Stimulated activated CD4-positive, alpha-beta T cell treated with anti-CD3 and anti-CD28 coated beads, Interleukin-15, amount 100 ng/mL, for 24 hours (primary cell): ENCODE measurements around the gene TUBA1C.
"Not testable (repeated sequence)": the region's sequence is repeated elsewhere in the genome, so short reads cannot be mapped to it uniquely, and the experiment has no call there.

Experiments
- DNase-seq: peaks from one replicate; pipeline ENCODE4 v3.0.0-alpha.2; 2020

The TUBA1C gene

GRCh38 chr12:49264873-49265792 lies at the start of gene TUBA1C:
TUBA1C (plus strand) TSS chr12:49265082; CDS start chr12:49265182, 100 bp downstream.
- peak; percentile 96 for DNase-seq

- no peak for DNase-seq
Observed at GRCh38 chr12:49219417-49220026, 45.4 kb upstream of the TUBA1C start.

GRCh38 chr12:49220972-49221371 lies 43.9 kb upstream of the TUBA1C start:
- DNase-seq, result no peak

DNA sequence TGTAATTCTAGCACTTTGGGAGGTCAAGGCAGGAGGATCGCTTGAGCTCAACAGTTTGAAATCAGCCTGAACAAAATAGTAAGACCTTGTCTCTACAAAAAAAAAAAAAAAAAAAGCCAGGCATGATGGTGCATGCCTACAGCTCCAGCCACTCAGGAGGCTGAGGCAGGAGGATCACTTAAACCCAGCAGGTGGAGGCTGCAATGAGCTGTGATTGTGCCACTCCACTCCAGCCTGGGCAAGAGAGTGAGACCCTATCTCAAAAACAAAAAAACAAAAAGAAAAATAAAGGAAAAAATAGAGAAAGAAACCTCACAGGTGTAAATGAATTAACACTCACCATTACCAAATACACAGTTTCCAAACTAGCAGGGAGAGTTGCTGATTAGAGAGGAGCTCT lies 41.8 kb upstream of the TUBA1C start:
- DNase-seq, result no peak

- DNase-seq, result no peak
Observed at GRCh38 chr12:49223590-49224369, 41.1 kb upstream of the TUBA1C start.

DNA sequence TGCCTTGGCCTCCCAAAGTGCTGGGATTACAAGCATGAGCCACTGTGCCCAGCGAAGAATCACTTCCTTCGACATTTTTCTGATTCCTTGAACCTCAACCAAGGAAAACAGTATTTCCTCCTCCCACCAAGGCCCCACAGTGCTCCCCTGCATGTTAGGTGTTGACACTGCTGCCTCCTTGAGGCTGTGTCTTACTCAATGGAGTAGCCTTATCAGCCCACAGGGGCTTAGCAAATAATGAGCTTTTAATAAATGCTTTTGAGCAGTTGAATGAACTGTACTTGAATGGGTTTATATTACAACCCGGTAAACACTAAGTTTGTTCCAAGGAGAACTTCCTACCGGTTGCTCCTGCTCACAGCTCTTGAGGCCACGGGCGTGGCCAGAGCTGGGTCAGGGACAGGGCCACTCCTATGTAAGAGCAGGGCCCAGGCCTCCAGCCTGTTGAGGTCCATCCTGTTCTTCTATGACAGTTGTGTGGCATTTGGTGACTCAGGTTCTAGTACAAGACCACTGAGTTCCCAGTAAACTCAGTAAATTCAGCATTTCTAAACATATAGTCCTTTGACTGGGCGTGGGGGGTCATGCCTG lies 39.2 kb upstream of the TUBA1C start:
- no peak for DNase-seq

DNA sequence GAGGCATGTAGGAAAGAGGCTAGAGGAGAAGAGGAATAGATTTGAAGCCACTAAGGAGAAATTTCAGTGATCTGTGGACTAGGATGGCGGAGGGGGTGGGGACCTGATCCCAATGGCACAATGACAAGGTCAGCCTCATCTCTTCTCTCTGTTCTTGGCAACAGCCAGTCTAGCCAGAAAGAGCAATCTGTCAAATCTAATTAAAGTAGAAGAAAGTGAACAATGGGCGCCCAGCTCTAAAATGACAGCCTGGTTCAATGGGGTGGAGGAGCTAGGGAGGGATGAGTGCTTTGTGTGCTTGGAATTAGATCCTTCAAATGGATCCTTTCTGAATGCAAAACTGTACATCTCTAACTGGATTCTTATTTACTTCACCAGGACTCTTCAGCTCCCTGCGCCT lies 37.2 kb upstream of the TUBA1C start:
- DNase-seq, result no peak

- no peak for DNase-seq
Observed at GRCh38 chr12:49228653-49229052, 36.2 kb upstream of the TUBA1C start.

DNA sequence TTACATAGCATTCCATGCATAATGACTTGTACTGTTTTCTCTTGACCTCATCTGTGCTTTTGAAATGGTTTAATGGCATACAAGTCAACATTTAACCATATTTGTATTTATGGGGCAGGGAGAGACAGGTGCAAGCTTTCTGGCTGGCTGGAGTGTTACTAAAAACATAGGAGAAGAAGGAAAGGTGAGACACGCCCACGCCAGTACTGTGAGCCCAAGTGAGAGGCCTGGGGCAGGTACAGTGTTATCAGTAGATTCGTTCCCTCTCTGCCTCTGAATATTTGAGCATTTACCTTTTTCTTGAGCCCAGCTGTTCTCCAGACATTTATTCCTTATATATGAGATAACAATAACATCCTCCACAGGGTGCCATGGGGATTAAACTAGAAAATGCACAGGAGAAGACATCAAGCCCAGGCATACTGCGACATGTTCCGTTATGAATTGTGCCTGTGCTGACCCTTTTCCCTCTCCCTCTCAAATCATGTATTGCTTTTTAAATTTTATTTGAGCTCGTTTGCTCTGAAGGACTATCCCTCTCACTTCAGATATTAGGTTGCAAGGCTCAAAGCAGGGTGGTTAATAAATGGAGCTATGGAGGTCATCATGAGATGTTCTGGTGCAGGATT lies 34.6 kb upstream of the TUBA1C start:
- no peak for DNase-seq

- no peak for DNase-seq
Observed at GRCh38 chr12:49230805-49231194, 34.1 kb upstream of the TUBA1C start.

GRCh38 chr12:49231878-49232655 lies 32.8 kb upstream of the TUBA1C start:
- DNase-seq, result no peak

DNA sequence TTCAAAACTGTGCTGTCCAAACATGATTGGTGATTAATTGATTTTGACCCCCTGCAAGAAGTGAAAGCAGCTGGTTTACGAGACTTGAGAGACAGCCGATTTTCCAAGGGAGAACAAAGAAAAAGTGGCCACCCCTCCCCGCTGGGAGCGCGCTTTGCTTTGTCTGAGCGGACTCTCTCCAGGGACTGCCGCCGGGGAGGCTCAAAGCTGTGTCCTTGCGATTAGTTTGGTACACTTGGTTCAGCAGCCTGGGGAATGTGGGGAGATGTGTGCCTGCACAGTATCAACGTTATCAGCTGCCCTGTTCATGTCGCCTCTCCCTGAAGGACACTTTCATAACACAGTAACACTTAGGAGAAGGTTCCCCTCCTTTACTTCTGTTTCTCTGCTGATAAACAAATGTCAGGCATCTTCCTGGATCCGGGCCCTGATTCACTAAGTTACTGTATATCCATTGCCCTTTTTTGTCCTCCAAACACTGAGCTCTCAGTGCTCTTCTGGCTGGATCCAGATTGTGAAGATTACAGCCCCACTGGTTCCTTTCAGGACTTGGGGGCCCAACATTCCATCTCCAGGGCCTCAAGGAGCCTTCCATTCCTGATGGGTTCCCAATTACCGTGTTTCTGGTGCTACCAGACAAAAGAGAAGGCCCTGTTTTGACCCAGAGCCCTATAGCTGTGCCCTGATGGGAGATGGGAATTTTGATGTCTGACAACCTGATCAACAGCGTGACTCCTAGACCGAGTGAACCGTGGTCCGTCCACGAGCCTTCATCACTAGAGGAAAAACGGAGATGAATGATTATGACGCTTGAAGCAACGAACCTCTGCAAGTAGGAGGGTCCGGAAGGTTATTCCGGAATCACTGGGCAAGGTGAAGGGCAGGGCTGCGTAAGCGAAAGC lies 31.7 kb upstream of the TUBA1C start:
- DNase-seq, result no peak

DNA sequence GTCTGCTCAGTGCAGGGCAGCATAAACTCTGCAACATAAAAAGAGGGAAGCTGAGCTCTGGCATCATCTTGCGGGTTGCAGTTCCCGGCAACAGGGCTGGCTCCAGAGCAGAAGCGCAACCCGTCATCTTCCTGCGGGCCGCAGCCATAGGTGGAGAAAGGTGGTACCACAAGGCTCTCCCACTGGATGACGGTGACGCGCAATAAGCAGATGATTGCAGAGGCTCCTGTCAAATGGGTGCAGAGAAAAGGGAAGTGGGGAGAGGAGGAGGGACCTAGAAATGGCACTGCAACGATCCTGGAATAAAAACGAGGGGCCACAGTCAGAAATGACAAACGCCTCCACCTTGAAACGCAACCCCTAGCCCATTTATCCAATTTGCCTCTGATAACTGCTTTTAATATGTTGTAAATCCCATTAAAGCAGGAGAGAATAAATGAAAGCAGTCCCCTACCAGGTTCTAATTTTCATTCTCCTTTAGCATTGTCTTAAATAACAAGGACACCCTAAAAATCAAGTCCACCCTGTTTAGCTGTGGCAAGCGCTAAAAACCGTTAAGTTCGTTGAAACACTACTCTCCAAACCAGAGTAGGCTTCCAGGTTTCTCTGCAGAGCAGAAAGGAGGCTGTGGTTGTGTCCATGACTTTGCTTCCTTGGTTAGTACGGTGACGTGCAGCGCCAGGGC lies 30.9 kb upstream of the TUBA1C start:
- DNase-seq, result peak; percentile 33

GRCh38 chr12:49236423-49236822 lies 28.5 kb upstream of the TUBA1C start:
- DNase-seq, result no peak

DNA sequence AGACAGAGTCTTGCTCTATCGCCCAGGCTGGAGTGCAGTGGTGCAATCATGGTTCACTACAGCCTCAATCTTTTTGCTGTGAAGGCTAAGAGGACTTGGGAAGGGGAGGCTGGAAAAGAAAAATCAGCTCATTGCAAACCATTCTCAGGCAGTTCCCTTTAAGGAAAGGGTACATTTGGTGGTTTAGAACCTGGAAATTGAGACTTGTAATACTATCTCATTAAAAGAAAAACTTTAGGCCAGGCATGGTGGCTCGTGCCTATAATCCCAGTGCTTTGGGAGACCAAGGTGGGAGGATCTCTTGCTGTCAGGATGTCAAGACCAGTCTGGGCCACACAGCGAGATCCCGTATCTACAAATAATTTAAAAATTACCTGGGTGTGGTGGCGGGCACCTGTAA lies 21.3 kb upstream of the TUBA1C start:
- DNase-seq, result no peak

- no peak for DNase-seq
Observed at GRCh38 chr12:49244176-49244575, 20.7 kb upstream of the TUBA1C start.

DNA sequence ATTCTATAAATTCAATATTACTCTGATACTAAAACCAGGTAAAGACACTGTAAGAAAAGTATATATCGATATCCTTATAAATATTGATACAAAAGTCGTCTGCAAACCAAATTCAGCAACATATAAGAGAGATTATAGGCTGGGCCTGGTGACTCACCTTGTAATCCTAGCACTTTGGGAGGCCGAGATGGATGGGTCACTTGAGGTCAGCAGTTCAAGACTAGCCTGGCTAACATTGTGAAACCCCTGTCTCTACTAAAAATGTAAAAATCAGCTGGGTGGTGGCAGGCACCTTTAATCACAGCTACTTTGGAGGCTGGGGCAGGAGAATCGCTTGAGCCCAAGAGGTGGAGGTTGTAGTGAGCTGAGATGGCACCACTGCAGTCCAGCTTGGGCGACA lies 13.5 kb upstream of the TUBA1C start:
- DNase-seq, result no peak

- DNase-seq, result no peak
Observed at GRCh38 chr12:49253033-49253623, 11.8 kb upstream of the TUBA1C start.

- not testable (repeated sequence) for DNase-seq
Observed at GRCh38 chr12:49255456-49255855, 9.4 kb upstream of the TUBA1C start.
